BLaER1 (cell line): ENCODE measurements around the gene TTC9B.

Source experiments
- H3K27ac ChIP-seq: shearing (Covaris generic); formaldehyde crosslinking; 2 replicates; pipeline ENCODE4 v1.8.1; 2022
- H3K27me3 ChIP-seq: shearing (Covaris generic); formaldehyde crosslinking; 2 replicates; pipeline ENCODE4 v1.8.1; 2022
- H3K36me3 ChIP-seq: shearing (Covaris generic); formaldehyde crosslinking; 2 replicates; pipeline ENCODE4 v1.8.1; 2022
- H3K4me1 ChIP-seq: shearing (Covaris generic); formaldehyde crosslinking; 2 replicates; pipeline ENCODE4 v1.8.1; 2022
- H3K4me2 ChIP-seq: shearing (Covaris generic); formaldehyde crosslinking; 2 replicates; pipeline ENCODE4 v1.8.1; 2022
- H3K4me3 ChIP-seq: shearing (Covaris generic); formaldehyde crosslinking; 2 replicates; pipeline ENCODE4 v1.8.1; 2022
- H3K9ac ChIP-seq: shearing (Covaris generic); formaldehyde crosslinking; 2 replicates; pipeline ENCODE4 v1.8.1; 2022
- H3K9me3 ChIP-seq: shearing (Covaris generic); formaldehyde crosslinking; 2 replicates; pipeline ENCODE4 v1.8.1; 2022
- H4K20me1 ChIP-seq: shearing (Covaris generic); formaldehyde crosslinking; 2 replicates; pipeline ENCODE4 v1.8.1; 2022
- Cebpa-rat ChIP-seq: shearing (Covaris generic); IDR thresholded peaks from 2 replicates; pipeline ENCODE4 v1.8.1; 2022

The TTC9B gene

GRCh38 chr19:40217027-40217810, 965 bp downstream of the TTC9B start:
- no peak overlapping the region for H3K27ac ChIP-seq
- peaks cover 6% of the 10 kb centered on the region for H3K9me3 ChIP-seq
- peaks cover 47% of the 10 kb centered on the region for H3K27me3 ChIP-seq
- H4K20me1 ChIP-seq = no peaks in the 10 kb centered on the region
- peaks cover 15% of the 10 kb centered on the region; the same call in 1 of the 2 replicates for H3K36me3 ChIP-seq
- H3K4me1 ChIP-seq = no peaks in the 10 kb centered on the region
- H3K4me2 ChIP-seq = no peak overlapping the region
- H3K4me3 ChIP-seq = no peak overlapping the region
- no peak overlapping the region for H3K9ac ChIP-seq
- TF ChIP-seq Cebpa-rat = no peak

GRCh38 chr19:40216777-40217026, 1.5 kb downstream of the TTC9B start:
- H3K4me3 ChIP-seq = no peak overlapping the region

GRCh38 chr19:40216013-40216776, 2.0 kb downstream of the TTC9B start:
- no peak for TF ChIP-seq Cebpa-rat
- Histone ChIP-seq H3K9me3 (peaks cover 3% of the 10 kb centered on the region; the same call in 1 of the 2 replicates), H3K4me2 (no peak overlapping the region)

More at GRCh38 chr19:40216777-40217026, 1.5 kb downstream of the TTC9B start:
- Histone ChIP-seq H4K20me1 (no peaks in the 10 kb centered on the region), H3K27ac (no peak overlapping the region), H3K4me1 (no peaks in the 10 kb centered on the region), H3K9ac (no peak overlapping the region), H3K4me2 (no peak overlapping the region), H3K27me3 (peaks cover 47% of the 10 kb centered on the region), H3K36me3 (peaks cover 19% of the 10 kb centered on the region; the same call in 1 of the 2 replicates), H3K9me3 (peaks cover 3% of the 10 kb centered on the region; the same call in 1 of the 2 replicates)
- no peak for TF ChIP-seq Cebpa-rat

GRCh38 chr19:40214936-40215335, 3.2 kb downstream of the TTC9B start:
- peaks cover 41% of the 10 kb centered on the region for H3K27me3 ChIP-seq
- H4K20me1 ChIP-seq = no peaks in the 10 kb centered on the region
- H3K9ac ChIP-seq = no peak overlapping the region
- no peak overlapping the region for H3K4me3 ChIP-seq
- H3K4me1 ChIP-seq = no peaks in the 10 kb centered on the region
- H3K27ac ChIP-seq = no peak overlapping the region
- H3K9me3 ChIP-seq = peaks cover 3% of the 10 kb centered on the region; the same call in 1 of the 2 replicates
- no peak for TF ChIP-seq Cebpa-rat
- no peak overlapping the region for H3K4me2 ChIP-seq
- peaks cover 36% of the 10 kb centered on the region for H3K36me3 ChIP-seq

More at GRCh38 chr19:40216013-40216776, 2.0 kb downstream of the TTC9B start:
- Histone ChIP-seq H4K20me1 (no peaks in the 10 kb centered on the region), H3K27me3 (peaks cover 47% of the 10 kb centered on the region), H3K9ac (no peak overlapping the region), H3K36me3 (peaks cover 23% of the 10 kb centered on the region; the same call in 1 of the 2 replicates), H3K27ac (no peak overlapping the region), H3K4me3 (no peak overlapping the region), H3K4me1 (no peaks in the 10 kb centered on the region)

DNA sequence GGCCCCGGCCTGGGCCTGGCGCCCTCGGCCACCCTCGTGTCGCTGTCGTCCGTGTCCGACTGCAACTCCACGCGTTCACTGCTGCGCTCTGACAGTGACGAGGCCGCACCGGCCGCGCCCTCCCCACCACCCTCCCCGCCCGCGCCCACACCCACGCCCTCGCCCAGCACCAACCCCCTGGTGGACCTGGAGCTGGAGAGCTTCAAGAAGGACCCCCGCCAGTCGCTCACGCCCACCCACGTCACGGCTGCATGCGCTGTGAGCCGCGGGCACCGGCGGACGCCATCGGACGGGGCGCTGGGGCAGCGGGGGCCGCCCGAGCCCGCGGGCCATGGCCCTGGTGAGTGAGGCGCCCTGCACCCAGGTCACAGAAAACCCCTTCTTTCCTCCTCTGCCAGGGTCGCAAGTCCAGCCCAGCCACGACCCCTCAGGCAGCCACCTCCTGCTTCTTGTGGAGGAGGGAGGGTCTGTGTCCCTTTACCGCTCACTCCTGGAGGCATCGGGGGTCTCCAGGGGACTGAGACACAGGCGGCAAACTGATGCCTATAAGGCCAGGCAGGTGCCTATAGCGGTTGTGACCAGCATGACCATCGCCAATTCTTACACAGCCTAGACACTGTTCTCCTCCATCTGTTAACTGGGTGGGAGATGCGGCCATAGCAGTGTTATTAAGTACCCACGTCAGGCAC, 4.2 kb downstream of the TTC9B start:
- TF ChIP-seq Cebpa-rat = no peak
- H3K27me3 ChIP-seq = peaks cover 32% of the 10 kb centered on the region
- H3K36me3 ChIP-seq = peaks cover 45% of the 10 kb centered on the region
- peaks cover 3% of the 10 kb centered on the region; the same call in 1 of the 2 replicates for H3K9me3 ChIP-seq
- no peak overlapping the region for H3K9ac ChIP-seq
- H3K4me2 ChIP-seq = no peak overlapping the region
- no peak overlapping the region for H3K4me3 ChIP-seq
- H4K20me1 ChIP-seq = no peaks in the 10 kb centered on the region
- no peaks in the 10 kb centered on the region for H3K4me1 ChIP-seq
- H3K27ac ChIP-seq = no peak overlapping the region

DNA sequence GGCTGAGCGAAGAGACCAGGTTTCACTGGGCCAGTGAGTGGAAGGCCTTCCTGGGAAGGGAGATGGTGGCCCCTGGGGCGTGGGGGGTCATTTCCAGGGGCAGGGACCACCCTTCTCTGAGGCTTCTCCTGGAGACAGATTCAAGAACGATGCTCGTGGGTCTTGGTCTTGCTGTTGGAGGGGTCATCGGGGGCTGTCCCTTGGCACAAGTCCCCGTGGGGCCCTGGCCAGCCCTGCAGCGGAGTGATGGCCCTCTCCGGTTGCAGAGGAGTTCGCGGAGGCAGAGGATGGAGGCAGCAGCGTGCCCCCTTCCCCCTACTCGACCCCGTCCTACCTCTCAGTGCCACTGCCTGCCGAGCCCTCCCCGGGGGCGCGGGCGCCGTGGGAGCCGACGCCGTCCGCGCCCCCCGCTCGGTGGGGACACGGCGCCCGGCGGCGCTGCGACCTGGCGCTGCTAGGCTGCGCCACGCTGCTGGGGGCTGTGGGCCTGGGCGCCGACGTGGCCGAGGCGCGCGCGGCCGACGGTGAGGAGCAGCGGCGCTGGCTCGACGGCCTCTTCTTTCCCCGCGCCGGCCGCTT, 4.8 kb downstream of the TTC9B start:
- peaks cover 3% of the 10 kb centered on the region; the same call in 1 of the 2 replicates for H3K9me3 ChIP-seq
- peaks cover 51% of the 10 kb centered on the region for H3K36me3 ChIP-seq
- peaks cover 25% of the 10 kb centered on the region for H3K27me3 ChIP-seq
- H3K4me2 ChIP-seq = no peak overlapping the region
- no peaks in the 10 kb centered on the region for H4K20me1 ChIP-seq
- H3K9ac ChIP-seq = no peak overlapping the region
- no peak overlapping the region for H3K4me3 ChIP-seq
- no peak for TF ChIP-seq Cebpa-rat
- H3K27ac ChIP-seq = no peak overlapping the region
- H3K4me1 ChIP-seq = no peaks in the 10 kb centered on the region

DNA sequence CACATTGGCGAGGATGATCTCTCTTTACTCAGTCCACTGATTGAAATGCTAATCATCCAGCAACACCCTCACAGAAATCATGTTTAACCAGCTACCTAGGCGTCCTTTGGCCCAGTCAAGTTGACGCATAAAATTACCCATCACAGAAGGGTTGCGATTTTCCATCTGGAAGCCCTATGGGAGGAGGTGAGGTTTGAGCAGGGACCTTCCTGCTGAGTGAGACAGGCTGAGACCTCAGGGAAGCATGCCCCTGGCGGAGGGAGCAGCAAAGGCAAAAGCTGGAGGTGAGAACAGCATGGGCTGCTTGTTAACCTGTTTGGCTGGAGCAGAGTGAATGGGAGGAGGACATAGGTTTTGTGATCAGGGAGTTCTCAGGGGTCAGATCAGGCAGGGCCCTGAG, 7.3 kb downstream of the TTC9B start:
- Histone ChIP-seq H3K4me1 (no peaks in the 10 kb centered on the region), H3K9ac (no peak overlapping the region), H3K36me3 (peaks cover 62% of the 10 kb centered on the region), H3K9me3 (no peaks in the 10 kb centered on the region), H3K27me3 (peaks cover under 1% of the 10 kb centered on the region; the same call in 1 of the 2 replicates), H3K4me3 (no peak overlapping the region), H4K20me1 (no peaks in the 10 kb centered on the region), H3K27ac (no peak overlapping the region), H3K4me2 (no peak overlapping the region)
- no peak for TF ChIP-seq Cebpa-rat

DNA sequence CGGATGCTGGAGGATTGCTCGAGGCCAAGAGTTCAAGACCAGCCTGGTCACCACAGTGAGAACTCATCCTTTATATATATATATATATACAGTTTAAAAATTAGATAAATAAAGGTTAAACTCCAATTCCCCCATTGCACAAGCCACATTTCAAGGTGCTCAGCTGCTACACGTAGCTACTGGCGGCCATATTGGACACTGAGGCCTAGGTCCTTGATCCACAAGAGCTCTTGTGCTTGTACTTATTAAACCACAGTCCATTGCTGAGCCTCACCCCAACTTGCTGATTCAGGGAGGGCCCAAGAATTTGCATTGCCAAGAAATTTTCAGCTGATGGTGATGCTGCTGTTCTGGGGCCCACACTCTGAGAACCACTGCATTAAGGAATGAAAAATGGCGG, 9.6 kb downstream of the TTC9B start:
- no peak overlapping the region for H3K4me2 ChIP-seq
- no peaks in the 10 kb centered on the region for H3K27me3 ChIP-seq
- H4K20me1 ChIP-seq = 0 out of 2 replicates have a peak, but pooled peaks cover 5% of the 10 kb centered on the region
- no peak overlapping the region for H3K9ac ChIP-seq
- no peaks in the 10 kb centered on the region for H3K9me3 ChIP-seq
- no peak overlapping the region for H3K4me3 ChIP-seq
- no peak for TF ChIP-seq Cebpa-rat
- no peaks in the 10 kb centered on the region for H3K4me1 ChIP-seq
- no peak overlapping the region for H3K27ac ChIP-seq
- H3K36me3 ChIP-seq = peaks cover 83% of the 10 kb centered on the region

- Histone ChIP-seq H3K4me3 (no peak overlapping the region), H3K27me3 (no peaks in the 10 kb centered on the region), H3K4me2 (no peak overlapping the region), H3K36me3 (peaks cover 71% of the 10 kb centered on the region), H3K4me1 (no peaks in the 10 kb centered on the region), H3K27ac (no peak overlapping the region), H3K9ac (no peak overlapping the region), H3K9me3 (no peaks in the 10 kb centered on the region), H4K20me1 (0 out of 2 replicates have a peak, but pooled peaks cover 5% of the 10 kb centered on the region)
- no peak for TF ChIP-seq Cebpa-rat
Observed at GRCh38 chr19:40205760-40206159, 12.4 kb downstream of the TTC9B start.
